ENCODE data around the gene MEGF6.

Gene MEGF6

DNA sequence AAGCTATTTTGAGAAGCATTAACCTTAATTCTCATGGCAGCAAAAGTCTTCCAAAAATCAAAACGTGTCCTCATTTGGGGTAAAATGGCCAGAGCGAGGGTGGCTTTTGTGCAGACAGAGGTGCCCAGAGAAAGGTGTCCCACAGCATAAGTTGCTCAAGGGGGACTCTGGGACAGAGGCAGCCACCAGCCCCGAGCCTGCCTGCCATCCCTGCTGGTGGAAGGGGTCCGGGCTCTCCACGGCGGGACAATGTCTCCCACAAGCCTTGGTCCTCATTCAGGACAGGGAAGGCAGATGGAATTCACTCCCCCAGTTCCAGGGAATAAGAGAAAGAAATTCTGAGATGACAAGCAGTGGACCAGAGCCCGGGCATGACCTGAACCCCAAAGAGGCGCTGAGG is 169.4 kb downstream of the MEGF6 start:
- DNase-seq = no peak
- ATAC-seq = no peak

DNA sequence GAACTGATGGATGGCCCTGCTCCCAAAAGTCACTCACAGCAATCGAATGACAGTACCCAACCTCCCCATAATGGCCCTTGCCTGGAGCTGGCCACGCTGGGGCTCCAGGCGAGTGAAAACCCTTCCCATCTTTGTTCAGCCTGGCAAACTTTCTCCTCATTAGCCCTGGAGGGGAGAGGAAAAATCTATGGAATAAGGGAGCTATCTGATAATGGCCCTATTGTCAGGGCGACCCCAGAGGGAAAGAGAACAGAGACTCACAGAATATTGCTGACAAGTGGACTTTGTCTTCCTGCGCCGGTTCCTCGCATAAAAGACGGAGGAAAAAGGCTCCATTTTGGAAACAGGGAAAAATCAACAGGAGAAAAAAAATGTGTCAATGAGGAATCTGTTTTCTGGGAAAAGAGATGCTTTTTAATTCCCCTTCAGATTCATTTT is 169.9 kb downstream of the MEGF6 start:
- DNase-seq = no peak

DNA sequence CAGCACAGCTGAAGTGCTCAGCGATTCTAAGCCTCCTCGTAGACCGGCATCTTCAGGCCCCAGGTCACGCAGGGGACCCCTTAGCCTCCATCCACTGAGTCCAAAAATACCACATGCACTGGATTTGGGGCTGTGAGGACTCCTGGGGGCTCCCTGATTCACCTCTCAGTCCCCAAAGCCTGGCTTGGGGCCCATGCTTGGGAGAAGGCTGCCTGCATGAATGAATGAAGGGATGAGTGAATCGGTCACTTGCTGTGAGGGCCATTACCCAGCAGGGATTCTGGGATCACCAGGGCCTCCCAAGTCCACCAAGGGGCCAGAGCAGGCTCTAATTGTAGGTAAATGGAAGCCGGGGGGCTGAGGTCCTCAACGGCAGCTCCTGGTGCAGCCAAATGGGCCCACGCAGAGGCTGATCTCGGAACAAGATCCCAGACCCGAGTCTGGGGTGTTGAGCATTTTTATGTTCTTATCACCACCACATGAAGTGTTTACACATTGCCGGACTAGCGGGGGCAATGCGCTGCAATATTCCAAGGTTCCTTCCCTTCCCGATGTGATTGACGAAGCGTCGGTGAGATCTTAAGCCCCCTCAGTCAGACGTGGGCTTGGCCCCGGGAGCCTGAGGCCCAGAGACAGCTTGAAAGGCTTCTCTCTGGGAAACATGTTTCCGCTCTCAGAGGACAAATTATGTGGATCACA is 170.4 kb downstream of the MEGF6 start:
- ATAC-seq (no peak), DNase-seq (no peak)

More for the DNA sequence above, 169.9 kb downstream of the MEGF6 start:
- no peak for ATAC-seq

DNA sequence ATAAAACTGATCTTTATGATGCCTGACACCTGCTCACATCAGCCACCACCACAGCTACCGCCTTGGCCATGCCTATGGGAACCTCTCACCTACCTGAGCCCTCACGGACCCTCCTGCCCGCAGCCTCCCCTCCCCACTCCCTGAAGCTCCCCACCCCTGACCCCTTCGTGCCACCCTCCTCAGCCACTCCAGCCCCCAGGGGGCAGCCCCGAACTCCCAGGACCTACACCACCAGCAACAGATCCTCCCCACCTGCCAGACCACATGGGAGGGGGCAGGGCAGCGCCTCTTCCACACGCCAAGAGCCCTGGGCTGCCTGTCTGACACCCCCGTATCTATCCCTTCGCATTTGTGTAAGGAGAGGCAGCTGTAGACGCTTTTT is 171.0 kb downstream of the MEGF6 start:
- no peak for DNase-seq
- ATAC-seq = no peak

All from stimulated activated naive CD8-positive, alpha-beta T cell treated with anti-CD3 and anti-CD28 coated beads, Interleukin-15, Interleukin-2, amounts not matched to agents 100 U/mL and 50 U/mL, for 24 hours (primary cell).